Panc1 (cell line): ENCODE measurements around the gene SCD5. TPM values are rescaled to one million over a fixed set of nuclear protein-coding genes. Genes with fewer than 3 reads are reported as not detected.

Source experiments
- ATAC-seq: fragments of 200-7000 bp; cut with Tn5 transposase; 2 replicates; pipeline ENCODE4 v1.9.1; 2020; ENCODE audit warnings: mild to moderate bottlenecking, moderate library complexity
- BruUV-seq: library from RNA; stranded (reverse); fragments of 400-500 nt; replicated peaks from 2 replicates; lab custom pipeline; 2021; lab: Mats Ljungman, UMichigan
- CTCF ChIA-PET: fragments of 300-600 bp; sonication (Branson Sonifier 250); formaldehyde crosslinking; loops from one replicate; lab custom pipeline; 2022; ENCODE audit warnings: antibody characterized with exemption; lab: Charles Lee
- POLR2A ChIA-PET: fragments of 300-600 bp; sonication (Branson Sonifier 250); formaldehyde crosslinking; loops from one replicate; lab custom pipeline; 2022; ENCODE audit warnings: antibody characterized with exemption; lab: Charles Lee
- DNase-seq: peaks from one replicate; pipeline ENCODE4 v3.0.0-alpha.2; 2010; ENCODE audit warnings: low read depth, low spot score
- H3K27ac ChIP-seq: 2 replicates; pipeline ENCODE4 v1.5.1; 2011; ENCODE audit warnings: mild to moderate bottlenecking, low read length, inconsistent platforms
- H3K27me3 ChIP-seq: fragments of 200-500 bp; sonication (Bioruptor generic); 2 replicates; pipeline ENCODE4 v1.6.0; 2014; ENCODE audit warnings: low read length, inconsistent platforms; ENCODE audit not compliant: control insufficient read depth, insufficient read depth
- H3K36me3 ChIP-seq: fragments of 200-500 bp; sonication (Bioruptor generic); 2 replicates; pipeline ENCODE4 v1.5.1; 2014; ENCODE audit warnings: inconsistent platforms, mild to moderate bottlenecking, low read length, moderate library complexity; ENCODE audit not compliant: control insufficient read depth, insufficient read depth
- H3K4me1 ChIP-seq: 2 replicates; pipeline ENCODE4 v1.5.1; 2011; ENCODE audit warnings: inconsistent platforms, mild to moderate bottlenecking, low read length, moderate library complexity; ENCODE audit not compliant: control insufficient read depth, insufficient read depth
- H3K4me3 ChIP-seq, 2 experiments: 2 replicates each; pipeline ENCODE4 v1.5.1; 2011 to 2012; ENCODE audit warnings: low read depth in 2 of 2, low read length in 2 of 2, mild to moderate bottlenecking in 2 of 2, inconsistent platforms in 1 of 2, moderate library complexity in 1 of 2
- H3K9me3 ChIP-seq: fragments of 200-500 bp; sonication (Bioruptor generic); 2 replicates; pipeline ENCODE4 v1.5.1; 2014; ENCODE audit warnings: low read depth, mild to moderate bottlenecking, inconsistent platforms, low read length, moderate library complexity; ENCODE audit not compliant: control insufficient read depth, insufficient read depth
- CTCF ChIP-seq: fragments of 450-650 bp; IDR thresholded peaks from 2 replicates; pipeline ENCODE4 v1.5.1; 2017; ENCODE audit warnings: mild to moderate bottlenecking
- POLR2AphosphoS5 ChIP-seq: IDR thresholded peaks from 2 replicates; pipeline ENCODE4 v1.6.1; 2012; ENCODE audit warnings: mild to moderate bottlenecking, low read depth, low read length, moderate library complexity
- SIN3A ChIP-seq: IDR thresholded peaks from 2 replicates; pipeline ENCODE4 v1.6.1; 2012; ENCODE audit warnings: low read depth, mild to moderate bottlenecking, low read length, moderate library complexity, borderline replicate concordance; ENCODE audit not compliant: insufficient read depth
- TCF7L2 ChIP-seq: IDR thresholded peaks from 2 replicates; pipeline ENCODE4 v1.6.1; 2011; ENCODE audit warnings: mild to moderate bottlenecking, low read depth, low read length, inconsistent platforms
- in situ Hi-C: cut with HindIII; loops from 2 replicates; pipeline ENCODE4 v1.10.0; 2016; ENCODE audit warnings: low sequenced_read_pairs, low pct_unique_long_range_greater_than_20kb
- intact Hi-C: fragments of 100-400 bp; cut with micrococcal nuclease; formaldehyde crosslinking; loops from one replicate; pipeline ENCODE4 v1.10.0; 2022; ENCODE audit not compliant: unreplicated experiment
- total RNA-seq: library from RNA; stranded (reverse); gene quantifications from one replicate; pipeline ENCODE4 v1.2.1, GENCODE V29; 2021; ENCODE audit not compliant: unreplicated experiment
- TF ChIP-seq, protein P1 (sequence below), 2 experiments: IDR thresholded peaks; 2 replicates each; pipeline ENCODE4 v1.6.1; 2011 to 2012; ENCODE audit warnings: low read depth in 2 of 2, control low read depth in 1 of 2, low read length in 1 of 2, mild to moderate bottlenecking in 1 of 2, moderate library complexity in 1 of 2; ENCODE audit not compliant: insufficient read depth in 1 of 2

SCD5 gene
- total RNA-seq, 1 experiment from 2014 or later, result 2.0 TPM

DNA sequence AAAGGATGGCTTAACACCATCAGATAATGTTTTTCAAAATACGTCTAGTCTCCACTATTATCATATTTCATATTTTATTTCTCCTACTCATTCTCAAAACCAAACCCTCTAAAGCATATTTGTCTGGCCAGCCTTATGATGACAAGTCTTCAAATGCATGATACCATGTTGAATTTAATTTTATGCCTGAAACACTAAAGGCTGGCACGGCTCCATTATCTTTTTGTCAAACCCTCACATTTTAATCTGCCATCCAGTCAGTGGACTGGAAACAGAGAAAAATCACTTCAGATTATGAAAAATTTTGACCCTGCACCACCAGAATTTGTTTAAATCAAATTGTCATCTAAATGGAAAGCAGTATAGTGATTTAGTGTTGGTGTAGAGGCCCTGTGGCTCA is 42.9 kb downstream of the SCD5 start:
- no peak for DNase-seq
- intact Hi-C loops (no loop called here), in situ Hi-C loops (no loop called here)
- Histone ChIP-seq H3K36me3 (no peaks in the 10 kb centered on the region), H3K4me3 (no peak overlapping the region), H3K27me3 (no peaks in the 10 kb centered on the region), H3K4me1 (no peaks in the 10 kb centered on the region), H3K9me3 (no peaks in the 10 kb centered on the region), H3K27ac (no peak overlapping the region)
- BruUV-seq, result no TSS peak
- ChIA-PET POLR2A (no interaction called here), CTCF (no interaction called here)
- TF ChIP-seq SIN3A (no peak), CTCF (no peak), POLR2AphosphoS5 (no peak), TCF7L2 (no peak)
- TF ChIP-seq, protein P1, sequence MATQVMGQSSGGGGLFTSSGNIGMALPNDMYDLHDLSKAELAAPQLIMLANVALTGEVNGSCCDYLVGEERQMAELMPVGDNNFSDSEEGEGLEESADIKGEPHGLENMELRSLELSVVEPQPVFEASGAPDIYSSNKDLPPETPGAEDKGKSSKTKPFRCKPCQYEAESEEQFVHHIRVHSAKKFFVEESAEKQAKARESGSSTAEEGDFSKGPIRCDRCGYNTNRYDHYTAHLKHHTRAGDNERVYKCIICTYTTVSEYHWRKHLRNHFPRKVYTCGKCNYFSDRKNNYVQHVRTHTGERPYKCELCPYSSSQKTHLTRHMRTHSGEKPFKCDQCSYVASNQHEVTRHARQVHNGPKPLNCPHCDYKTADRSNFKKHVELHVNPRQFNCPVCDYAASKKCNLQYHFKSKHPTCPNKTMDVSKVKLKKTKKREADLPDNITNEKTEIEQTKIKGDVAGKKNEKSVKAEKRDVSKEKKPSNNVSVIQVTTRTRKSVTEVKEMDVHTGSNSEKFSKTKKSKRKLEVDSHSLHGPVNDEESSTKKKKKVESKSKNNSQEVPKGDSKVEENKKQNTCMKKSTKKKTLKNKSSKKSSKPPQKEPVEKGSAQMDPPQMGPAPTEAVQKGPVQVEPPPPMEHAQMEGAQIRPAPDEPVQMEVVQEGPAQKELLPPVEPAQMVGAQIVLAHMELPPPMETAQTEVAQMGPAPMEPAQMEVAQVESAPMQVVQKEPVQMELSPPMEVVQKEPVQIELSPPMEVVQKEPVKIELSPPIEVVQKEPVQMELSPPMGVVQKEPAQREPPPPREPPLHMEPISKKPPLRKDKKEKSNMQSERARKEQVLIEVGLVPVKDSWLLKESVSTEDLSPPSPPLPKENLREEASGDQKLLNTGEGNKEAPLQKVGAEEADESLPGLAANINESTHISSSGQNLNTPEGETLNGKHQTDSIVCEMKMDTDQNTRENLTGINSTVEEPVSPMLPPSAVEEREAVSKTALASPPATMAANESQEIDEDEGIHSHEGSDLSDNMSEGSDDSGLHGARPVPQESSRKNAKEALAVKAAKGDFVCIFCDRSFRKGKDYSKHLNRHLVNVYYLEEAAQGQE (IDR thresholded peaks at IDR 0.05; ENCODE audit: insufficient read depth in 1 of 2, low read depth in 2 of 2, low read length in 1 of 2), result no peak
- no peak for ATAC-seq

- no peak for ATAC-seq
- intact Hi-C loops, result no loop called here
- CTCF ChIA-PET, result interaction anchor here (0.6 kb wide), 2 partner anchors 13 to 58 kb away, joined by 5 to 14 read pairs; no protein-coding TSS in a partner anchor
These were observed 44.0 kb downstream of the SCD5 start for GRCh38 chr4:82754513-82755165.

More at GRCh38 chr4:82754513-82755165, 44.0 kb downstream of the SCD5 start:
- DNase-seq, result no peak
- Histone ChIP-seq H3K36me3 (no peaks in the 10 kb centered on the region), H3K4me1 (no peaks in the 10 kb centered on the region), H3K27me3 (no peaks in the 10 kb centered on the region), H3K9me3 (no peaks in the 10 kb centered on the region), H3K4me3 (no peak overlapping the region), H3K27ac (no peak overlapping the region)
- TF ChIP-seq POLR2AphosphoS5 (no peak), SIN3A (no peak), CTCF (no peak), TCF7L2 (no peak)
- TF ChIP-seq, protein P1 (IDR thresholded peaks at IDR 0.05; ENCODE audit: insufficient read depth in 1 of 2, low read depth in 2 of 2, low read length in 1 of 2), result no peak
- in situ Hi-C loops, result no loop called here
- POLR2A ChIA-PET, result no interaction called here
- no TSS peak for BruUV-seq
